Measurements from ENCODE around the gene C1QTNF12.

The C1QTNF12 gene, protein sequence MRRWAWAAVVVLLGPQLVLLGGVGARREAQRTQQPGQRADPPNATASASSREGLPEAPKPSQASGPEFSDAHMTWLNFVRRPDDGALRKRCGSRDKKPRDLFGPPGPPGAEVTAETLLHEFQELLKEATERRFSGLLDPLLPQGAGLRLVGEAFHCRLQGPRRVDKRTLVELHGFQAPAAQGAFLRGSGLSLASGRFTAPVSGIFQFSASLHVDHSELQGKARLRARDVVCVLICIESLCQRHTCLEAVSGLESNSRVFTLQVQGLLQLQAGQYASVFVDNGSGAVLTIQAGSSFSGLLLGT
- total RNA-seq: 0.73 to 1.3 (median 1.0) reads per million in 4 experiments

GRCh38 chr1:1246577-1247340 lies at the start of gene C1QTNF12:
Gene C1QTNF12 (minus strand): TSS chr1:1246722. CDS start chr1:1246690, 32 bp downstream.
- DNase-seq: no peak

DNA sequence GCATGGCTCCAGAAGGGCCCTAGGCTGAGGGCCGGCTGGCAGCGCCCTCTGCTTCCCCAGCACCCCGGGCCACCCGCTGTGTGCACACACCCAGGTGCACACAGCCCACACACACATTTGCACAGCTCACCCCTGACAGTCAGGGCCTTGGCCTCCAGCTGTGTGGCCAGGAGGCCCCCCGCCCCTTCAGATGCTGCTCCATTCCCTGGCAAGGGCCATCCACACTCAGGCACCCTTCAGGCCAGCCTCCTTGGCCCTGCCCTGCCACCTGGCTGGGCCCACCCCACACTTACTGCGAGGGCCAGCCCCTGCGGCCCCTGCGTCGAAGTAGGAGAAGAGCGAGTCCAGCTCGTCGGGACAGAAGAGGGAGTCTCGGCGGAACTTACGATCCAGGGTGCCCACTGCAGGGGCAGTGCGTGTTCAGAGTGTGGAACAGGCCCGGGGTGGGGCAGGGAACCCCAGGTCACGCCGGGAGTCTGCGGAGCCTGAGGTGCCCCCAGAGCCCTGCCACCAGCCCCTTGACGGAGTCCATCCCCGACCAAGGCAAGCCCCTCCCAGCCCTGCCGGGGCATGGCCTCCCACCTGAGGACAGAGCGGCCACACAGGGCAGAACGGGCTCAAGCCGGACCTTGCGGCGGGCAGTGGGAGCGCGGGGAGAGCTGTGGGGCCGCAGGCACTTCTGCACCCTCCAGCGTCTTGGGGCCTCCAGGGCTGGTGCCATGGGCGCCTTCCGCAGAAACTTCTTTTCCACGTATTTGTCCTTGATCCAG lies 48.8 kb upstream of the C1QTNF12 start:
- DNase-seq: no peak

GRCh38 chr1:1294250-1294890 lies 47.8 kb upstream of the C1QTNF12 start:
- no peak for DNase-seq

- DNase-seq: no peak
Measured at GRCh38 chr1:1293263-1294249, 47.0 kb upstream of the C1QTNF12 start.

- no peak for DNase-seq
Measured at GRCh38 chr1:1292851-1293250, 46.3 kb upstream of the C1QTNF12 start.

- DNase-seq: no peak
Measured at GRCh38 chr1:1292442-1292779, 45.9 kb upstream of the C1QTNF12 start.

DNA sequence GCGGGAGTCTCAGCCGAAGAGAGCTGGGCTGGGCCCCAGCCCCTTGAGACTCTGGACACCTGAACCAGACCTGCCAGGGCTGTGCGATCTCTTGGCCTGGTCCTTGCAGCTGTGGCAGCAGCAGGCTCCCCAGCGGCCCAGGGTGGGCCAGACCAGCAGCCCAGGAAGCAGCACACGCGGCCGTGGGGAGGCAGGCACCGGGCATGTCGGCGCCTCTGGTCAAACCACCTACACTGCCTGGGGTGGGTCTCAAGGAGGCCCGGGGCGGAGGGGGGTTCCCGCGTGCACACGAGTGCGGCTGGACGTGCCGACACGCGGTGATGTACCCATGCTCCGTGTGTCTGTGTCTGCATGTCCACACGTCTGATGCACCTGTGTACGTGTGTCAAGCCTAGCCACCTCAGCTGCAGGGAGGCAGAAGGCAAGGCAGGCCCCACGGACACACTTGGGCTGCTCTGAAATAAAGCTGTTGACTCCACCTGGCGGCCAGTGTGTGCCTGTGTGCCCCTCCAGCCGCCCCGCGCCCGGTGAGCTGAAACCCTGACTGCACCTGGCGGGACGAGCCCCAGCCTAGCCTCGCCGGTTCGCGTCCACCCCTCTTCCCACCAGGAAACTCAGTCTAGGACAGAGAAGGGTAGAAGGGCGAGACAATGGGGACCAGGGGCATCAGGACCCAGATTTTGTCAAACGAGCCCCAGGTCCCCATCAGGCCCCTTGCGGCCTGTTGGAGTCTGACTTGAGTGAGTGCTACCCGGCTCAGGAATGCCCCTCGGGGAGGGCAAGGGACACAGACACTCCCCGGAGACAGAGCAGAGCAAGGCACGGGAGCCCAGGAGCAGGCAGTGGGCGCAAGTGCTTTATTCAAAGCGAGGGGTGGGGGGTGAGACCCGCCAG lies 45.3 kb upstream of the C1QTNF12 start:
- peak; percentile 52 for DNase-seq

DNA sequence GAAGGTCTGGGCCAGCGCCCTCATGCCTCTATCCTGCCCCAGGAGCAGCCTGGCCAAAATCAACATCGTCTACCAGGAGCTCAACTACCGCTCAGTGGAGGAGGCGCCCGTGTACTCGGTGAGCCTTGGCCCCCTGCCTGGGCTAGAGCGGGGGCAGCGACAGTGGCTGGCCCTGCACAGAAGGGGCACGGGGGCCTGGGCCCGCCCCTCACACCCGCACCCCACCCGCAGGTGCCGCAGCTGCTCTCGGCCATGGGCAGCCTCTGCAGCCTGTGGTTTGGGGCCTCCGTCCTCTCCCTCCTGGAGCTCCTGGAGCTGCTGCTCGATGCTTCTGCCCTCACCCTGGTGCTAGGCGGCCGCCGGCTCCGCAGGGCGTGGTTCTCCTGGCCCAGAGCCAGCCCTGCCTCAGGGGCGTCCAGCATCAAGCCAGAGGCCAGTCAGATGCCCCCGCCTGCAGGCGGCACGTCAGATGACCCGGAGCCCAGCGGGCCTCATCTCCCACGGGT lies 44.6 kb upstream of the C1QTNF12 start:
- no peak for DNase-seq

DNA sequence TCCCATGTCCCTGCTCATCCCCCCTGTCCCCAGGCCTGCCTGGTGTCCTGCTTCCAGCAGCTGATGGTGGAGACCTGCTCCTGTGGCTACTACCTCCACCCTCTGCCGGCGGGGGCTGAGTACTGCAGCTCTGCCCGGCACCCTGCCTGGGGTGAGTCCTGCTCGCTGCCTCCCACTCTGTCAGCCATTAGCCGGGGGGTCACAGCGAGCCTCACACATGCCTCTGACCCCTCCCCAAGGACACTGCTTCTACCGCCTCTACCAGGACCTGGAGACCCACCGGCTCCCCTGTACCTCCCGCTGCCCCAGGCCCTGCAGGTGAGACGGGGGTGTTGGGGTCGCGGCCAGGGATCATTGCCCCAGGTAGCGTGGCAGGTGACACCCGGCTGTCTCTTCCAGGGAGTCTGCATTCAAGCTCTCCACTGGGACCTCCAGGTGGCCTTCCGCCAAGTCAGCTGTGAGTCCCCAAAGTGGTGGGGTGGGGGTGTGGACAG lies 43.8 kb upstream of the C1QTNF12 start:
- peak; percentile 59 for DNase-seq

DNA sequence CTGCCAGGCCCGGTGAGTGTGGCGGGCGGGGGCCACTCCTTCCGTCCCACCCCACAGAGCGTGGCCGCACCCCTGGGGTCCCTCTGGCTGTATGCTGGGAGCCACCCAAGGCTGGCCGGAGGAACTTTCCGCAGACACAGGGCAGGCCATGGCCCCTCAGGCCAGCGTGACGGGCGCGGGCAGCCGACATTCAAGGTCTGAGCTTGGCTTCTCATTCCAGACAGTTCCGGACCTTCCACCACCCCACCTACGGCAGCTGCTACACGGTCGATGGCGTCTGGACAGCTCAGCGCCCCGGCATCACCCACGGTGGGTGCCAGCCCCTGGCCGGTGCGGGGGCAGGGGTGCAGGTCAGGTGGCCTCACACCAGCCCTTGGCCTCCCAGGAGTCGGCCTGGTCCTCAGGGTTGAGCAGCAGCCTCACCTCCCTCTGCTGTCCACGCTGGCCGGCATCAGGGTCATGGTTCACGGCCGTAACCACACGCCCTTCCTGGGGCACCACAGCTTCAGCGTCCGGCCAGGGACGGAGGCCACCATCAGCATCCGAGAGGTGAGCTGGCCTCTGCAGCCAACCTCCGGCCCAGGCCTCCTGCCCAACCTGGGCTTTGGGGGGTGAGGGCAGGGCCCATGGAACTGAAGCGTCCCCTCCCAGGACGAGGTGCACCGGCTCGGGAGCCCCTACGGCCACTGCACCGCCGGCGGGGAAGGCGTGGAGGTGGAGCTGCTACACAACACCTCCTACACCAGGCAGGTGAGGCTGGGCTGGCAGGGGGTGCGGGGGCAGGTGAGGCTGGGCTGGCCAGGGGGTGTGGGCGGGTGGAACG lies 41.0 kb upstream of the C1QTNF12 start:
- DNase-seq: no peak

DNA sequence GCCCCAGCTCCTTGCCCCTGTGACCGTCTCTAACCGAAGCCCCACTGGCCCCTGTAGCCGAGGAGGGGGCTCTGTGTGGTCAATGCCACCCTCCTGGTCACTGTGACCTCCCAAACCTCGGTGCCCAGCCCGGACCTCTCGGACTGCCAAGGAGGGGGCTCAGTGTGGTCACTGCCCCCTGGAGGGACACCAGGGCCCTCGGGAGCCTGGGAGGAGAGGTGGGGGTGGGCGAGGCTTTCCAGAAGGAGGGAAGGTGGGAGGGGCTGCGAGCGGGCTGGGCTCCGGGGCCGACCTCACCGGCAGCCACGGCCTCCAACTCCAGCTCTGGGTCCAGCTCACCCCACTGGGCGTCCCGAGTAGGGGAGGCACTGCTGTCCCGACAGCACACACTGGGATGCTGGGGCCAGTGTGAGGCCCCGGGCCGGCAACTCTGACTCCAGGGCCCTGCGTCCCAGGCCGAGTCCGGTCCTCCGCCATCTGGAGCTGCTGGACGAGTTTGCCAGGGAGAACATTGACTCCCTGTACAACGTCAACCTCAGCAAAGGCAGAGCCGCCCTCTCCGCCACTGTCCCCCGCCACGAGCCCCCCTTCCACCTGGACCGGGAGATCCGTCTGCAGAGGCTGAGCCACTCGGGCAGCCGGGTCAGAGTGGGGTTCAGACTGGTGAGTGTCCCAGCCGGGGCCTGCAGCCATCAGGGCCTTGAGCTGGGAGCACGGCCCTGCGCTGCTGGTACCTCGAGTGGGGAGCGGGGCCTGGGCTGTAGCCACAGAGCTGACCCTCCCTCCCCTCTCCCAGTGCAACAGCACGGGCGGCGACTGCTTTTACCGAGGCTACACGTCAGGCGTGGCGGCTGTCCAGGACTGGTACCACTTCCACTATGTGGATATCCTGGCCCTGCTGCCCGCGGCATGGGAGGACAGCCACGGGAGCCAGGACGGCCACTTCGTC lies 40.1 kb upstream of the C1QTNF12 start:
- DNase-seq: no peak

DNA sequence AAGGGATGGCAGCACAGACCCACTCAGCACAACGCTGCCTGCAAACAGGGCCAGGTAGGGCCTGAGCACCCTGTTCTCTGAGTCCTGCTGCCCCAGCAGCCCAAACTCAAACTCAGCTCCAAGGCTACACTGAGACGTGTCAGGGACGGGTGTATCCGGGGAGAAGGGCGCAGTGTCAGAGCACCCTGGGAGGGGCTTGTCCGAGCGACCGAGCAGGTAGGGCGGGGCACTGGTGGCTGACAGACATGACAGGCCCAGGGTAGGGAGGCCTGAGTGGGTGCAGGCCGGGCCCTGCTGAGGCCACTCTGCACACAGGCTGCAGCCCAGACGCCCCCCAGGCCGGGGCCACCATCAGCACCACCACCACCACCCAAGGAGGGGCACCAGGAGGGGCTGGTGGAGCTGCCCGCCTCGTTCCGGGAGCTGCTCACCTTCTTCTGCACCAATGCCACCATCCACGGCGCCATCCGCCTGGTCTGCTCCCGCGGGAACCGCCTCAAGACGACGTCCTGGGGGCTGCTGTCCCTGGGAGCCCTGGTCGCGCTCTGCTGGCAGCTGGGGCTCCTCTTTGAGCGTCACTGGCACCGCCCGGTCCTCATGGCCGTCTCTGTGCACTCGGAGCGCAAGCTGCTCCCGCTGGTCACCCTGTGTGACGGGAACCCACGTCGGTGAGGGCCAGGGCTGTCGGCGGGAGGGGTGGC lies 39.2 kb upstream of the C1QTNF12 start:
- no peak for DNase-seq

DNA sequence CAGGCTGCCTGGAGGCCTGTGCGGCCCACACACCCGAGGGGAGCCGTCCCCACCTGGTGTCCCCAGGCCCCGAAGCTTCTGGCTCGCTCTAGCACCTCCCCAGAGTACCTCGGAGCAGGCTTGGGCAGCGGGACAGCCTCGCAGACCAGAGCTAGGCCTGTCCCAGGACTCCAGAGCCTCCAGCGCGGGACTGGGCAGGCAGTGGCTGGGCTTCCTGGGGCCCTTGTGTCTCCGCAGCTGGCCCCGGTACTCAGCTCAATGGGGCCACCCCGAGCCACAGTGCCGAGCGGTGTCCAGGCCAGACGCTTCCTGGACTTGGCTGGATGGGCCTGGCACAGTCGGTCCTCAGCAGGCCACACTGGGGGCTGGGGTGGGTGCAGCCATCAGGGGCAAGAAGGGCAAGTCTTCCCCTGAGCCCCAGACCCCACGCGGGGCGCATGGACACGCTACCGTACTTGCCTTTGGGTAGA lies 38.6 kb upstream of the C1QTNF12 start:
- DNase-seq: no peak

DNA sequence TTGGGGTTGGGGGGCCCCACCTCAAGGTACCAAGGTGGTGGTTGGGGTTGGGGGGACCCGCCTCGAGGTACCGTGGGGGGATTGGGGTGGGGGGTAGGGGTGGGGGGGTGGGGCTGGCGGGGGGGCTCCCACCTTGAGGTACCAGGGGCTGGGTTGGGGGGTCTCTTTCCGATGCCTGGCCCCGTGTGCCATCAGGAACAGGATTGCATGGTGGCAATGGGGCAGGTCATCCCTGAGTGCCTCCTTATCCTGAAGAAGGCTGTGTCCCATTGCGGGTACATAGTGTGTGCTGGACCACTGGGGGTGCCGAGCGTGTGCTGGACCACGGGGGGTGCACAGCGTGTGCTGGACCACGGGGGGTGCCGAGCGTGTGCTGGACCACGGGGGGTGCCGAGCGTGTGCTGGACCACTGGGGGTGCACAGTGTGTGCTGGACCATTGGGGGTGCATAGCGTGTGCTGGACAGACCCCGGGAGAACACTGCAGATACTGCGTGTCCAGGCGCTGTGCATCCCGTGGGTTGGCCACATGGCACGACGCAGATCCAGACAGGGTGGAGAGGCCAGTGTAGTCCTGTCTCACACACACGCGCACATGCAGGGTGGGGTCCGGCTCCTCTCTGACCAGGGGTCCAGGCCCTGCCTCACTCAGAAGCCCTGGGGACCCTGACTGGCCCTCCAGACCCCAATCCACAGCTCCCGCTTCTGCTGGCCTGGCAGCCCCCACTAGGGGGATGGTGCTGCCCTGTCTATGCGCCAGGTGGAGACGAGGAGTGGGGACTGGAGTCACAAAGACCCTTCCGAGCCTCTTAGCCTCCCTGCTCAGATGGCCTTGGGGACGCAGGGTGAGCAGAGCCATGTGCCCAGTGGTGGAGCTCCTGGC lies 37.9 kb upstream of the C1QTNF12 start:
- DNase-seq: no peak

GRCh38 chr1:1283821-1284220 lies 37.3 kb upstream of the C1QTNF12 start:
- DNase-seq: no peak

DNA sequence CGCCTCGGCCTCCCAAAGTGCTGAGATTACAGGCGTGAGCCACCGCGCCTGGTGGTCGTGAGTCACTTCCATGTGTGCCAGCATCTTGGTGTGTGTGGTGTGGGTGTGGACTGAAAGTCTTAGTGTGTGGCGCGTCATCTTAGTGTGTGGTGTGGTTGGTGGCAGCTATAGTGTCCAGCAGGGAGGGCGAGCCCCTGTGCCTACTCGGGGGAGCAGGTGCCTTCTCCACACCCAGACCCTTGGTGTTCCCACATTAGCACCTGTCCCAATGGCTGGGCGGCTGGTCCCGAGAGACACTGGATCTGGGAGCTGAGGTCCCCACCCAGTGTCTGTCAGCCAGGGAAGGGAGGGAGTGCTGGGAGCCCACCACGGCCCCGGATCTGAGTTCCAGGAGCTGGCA lies 36.5 kb upstream of the C1QTNF12 start:
- DNase-seq: no peak

Data from effector CD8-positive, alpha-beta T cell (primary cell).